ENCODE data around the gene UBR2. TPM values are rescaled to one million over a fixed set of nuclear protein-coding genes. Genes with fewer than 3 reads are reported as not detected.
"Not testable (repeated sequence)": the region's sequence is repeated elsewhere in the genome, so short reads cannot be mapped to it uniquely, and the experiment has no call there.

The UBR2 gene
- total RNA-seq, 1 donor from 2014 or later, result 20.9 TPM

GRCh38 chr6:42653851-42654250 lies 90.0 kb downstream of the UBR2 start:
- Mint-ChIP-seq H3K27me3 (ENCODE audit: low read depth) (no peaks in the 10 kb centered on the region), H3K4me1 (ENCODE audit: low read depth) (no peaks in the 10 kb centered on the region), H3K9me3 (ENCODE audit: low read depth) (no peaks in the 10 kb centered on the region), H3K27ac (ENCODE audit: unreplicated experiment) (no peak overlapping the region), H3K4me3 (ENCODE audit: unreplicated experiment) (no peak overlapping the region), H3K36me3 (ENCODE audit: low read depth) (peaks cover 20% of the 10 kb centered on the region)
- no peak for DNase-seq (ENCODE audit: low spot score)
- no peak for TF ChIP-seq CTCF (IDR thresholded peaks at IDR 0.05)

GRCh38 chr6:42659806-42660205 lies 96.0 kb downstream of the UBR2 start:
- no peak overlapping the region for H3K4me3 Mint-ChIP-seq (ENCODE audit: unreplicated experiment)

GRCh38 chr6:42661540-42662153 lies 97.8 kb downstream of the UBR2 start:
- no peak for DNase-seq (ENCODE audit: low spot score)
- H3K36me3 Mint-ChIP-seq (ENCODE audit: low read depth), result peaks cover 28% of the 10 kb centered on the region
- no peaks in the 10 kb centered on the region for H3K27me3 Mint-ChIP-seq (ENCODE audit: low read depth)
- peak overlapping the region; percentile 14 for H3K27ac Mint-ChIP-seq (ENCODE audit: unreplicated experiment)
- H3K4me1 Mint-ChIP-seq (ENCODE audit: low read depth), result peaks cover 3% of the 10 kb centered on the region
- no peaks in the 10 kb centered on the region for H3K9me3 Mint-ChIP-seq (ENCODE audit: low read depth)
- no peak overlapping the region for H3K4me3 Mint-ChIP-seq (ENCODE audit: unreplicated experiment)
- TF ChIP-seq CTCF (IDR thresholded peaks at IDR 0.05), result peak; percentile 99

More at GRCh38 chr6:42659806-42660205, 96.0 kb downstream of the UBR2 start:
- H3K4me1 Mint-ChIP-seq (ENCODE audit: low read depth), result peaks cover 3% of the 10 kb centered on the region
- no peak overlapping the region for H3K27ac Mint-ChIP-seq (ENCODE audit: unreplicated experiment)
- no peak for TF ChIP-seq CTCF (IDR thresholded peaks at IDR 0.05)
- no peak for DNase-seq (ENCODE audit: low spot score)
- no peaks in the 10 kb centered on the region for H3K27me3 Mint-ChIP-seq (ENCODE audit: low read depth)
- no peaks in the 10 kb centered on the region for H3K9me3 Mint-ChIP-seq (ENCODE audit: low read depth)
- H3K36me3 Mint-ChIP-seq (ENCODE audit: low read depth), result peaks cover 26% of the 10 kb centered on the region

GRCh38 chr6:42664718-42665117 lies 100.9 kb downstream of the UBR2 start:
- Mint-ChIP-seq H3K36me3 (ENCODE audit: low read depth) (peaks cover 20% of the 10 kb centered on the region), H3K4me1 (ENCODE audit: low read depth) (peaks cover 3% of the 10 kb centered on the region), H3K4me3 (ENCODE audit: unreplicated experiment) (no peak overlapping the region)

GRCh38 chr6:42674368-42674767 lies 110.5 kb downstream of the UBR2 start:
- peaks cover 46% of the 10 kb centered on the region for H3K36me3 Mint-ChIP-seq (ENCODE audit: low read depth)
- H3K4me3 Mint-ChIP-seq (ENCODE audit: unreplicated experiment); H3K27ac Mint-ChIP-seq (ENCODE audit: unreplicated experiment); DNase-seq (ENCODE audit: low spot score); H3K27me3 Mint-ChIP-seq (ENCODE audit: low read depth); H3K4me1 Mint-ChIP-seq (ENCODE audit: low read depth); H3K9me3 Mint-ChIP-seq (ENCODE audit: low read depth): not testable (repeated sequence)

More at GRCh38 chr6:42664718-42665117, 100.9 kb downstream of the UBR2 start:
- no peak overlapping the region for H3K27ac Mint-ChIP-seq (ENCODE audit: unreplicated experiment)
- DNase-seq (ENCODE audit: low spot score), result no peak
- H3K27me3 Mint-ChIP-seq (ENCODE audit: low read depth), result no peaks in the 10 kb centered on the region
- no peak for TF ChIP-seq CTCF (IDR thresholded peaks at IDR 0.05)
- H3K9me3 Mint-ChIP-seq (ENCODE audit: low read depth), result no peaks in the 10 kb centered on the region

GRCh38 chr6:42674780-42675179 lies 111.0 kb downstream of the UBR2 start:
- DNase-seq (ENCODE audit: low spot score), result no peak
- peaks cover 5% of the 10 kb centered on the region for H3K4me1 Mint-ChIP-seq (ENCODE audit: low read depth)
- no peak for TF ChIP-seq CTCF (IDR thresholded peaks at IDR 0.05)
- H3K27me3 Mint-ChIP-seq (ENCODE audit: low read depth), result no peaks in the 10 kb centered on the region
- H3K36me3 Mint-ChIP-seq (ENCODE audit: low read depth), result peaks cover 45% of the 10 kb centered on the region
- H3K27ac Mint-ChIP-seq (ENCODE audit: unreplicated experiment), result no peak overlapping the region
- no peak overlapping the region for H3K4me3 Mint-ChIP-seq (ENCODE audit: unreplicated experiment)
- no peaks in the 10 kb centered on the region for H3K9me3 Mint-ChIP-seq (ENCODE audit: low read depth)

Measured in chondrocyte (in vitro differentiated cells).